GM21515 (cell line): ENCODE results near the gene SPTAN1.

Experiments used
- ATAC-seq: cut with Tn5 transposase; IDR thresholded peaks from one replicate; pipeline ENCODE4 v1.9.1; 2021; ENCODE audit not compliant: unreplicated experiment

The SPTAN1 gene

DNA sequence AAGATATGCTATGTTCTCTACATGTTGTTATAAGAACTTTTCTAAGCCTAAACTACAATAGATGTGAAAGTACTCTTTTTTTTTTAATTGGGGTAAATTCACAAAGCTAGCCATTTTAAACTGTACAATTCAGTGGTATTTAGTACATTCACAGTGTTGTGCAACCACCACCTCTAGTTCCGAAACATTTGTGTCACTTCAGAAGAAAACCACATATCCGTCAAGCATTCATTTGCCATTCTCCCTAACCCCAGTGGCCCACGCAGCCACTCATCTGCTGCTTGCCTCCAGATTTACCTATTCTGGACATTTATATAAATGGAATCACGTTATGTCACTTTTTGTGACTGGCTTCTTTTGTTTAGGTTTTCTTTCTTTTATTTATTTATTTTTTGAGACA, 43.1 kb downstream of the SPTAN1 start:
- no peak for ATAC-seq

DNA sequence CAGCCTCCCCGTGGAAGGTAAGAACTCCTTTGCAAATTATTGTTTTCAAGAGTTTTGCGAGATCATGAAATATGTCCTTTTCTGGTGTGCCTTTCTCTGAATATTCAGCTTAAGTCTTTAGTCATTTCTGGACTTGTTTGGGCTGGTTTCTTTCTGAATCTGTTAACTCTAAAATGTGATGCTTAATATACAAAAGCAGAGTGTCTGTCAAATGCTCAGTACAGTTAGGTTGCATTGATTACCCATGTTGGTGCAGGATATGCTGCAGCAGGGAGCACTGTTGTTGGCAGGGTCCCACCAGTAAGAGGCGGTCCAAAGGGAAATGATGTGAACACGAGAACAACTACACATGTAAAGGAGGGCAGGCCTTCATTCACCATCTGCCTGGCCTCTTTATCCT, 47.7 kb downstream of the SPTAN1 start:
- no peak for ATAC-seq

DNA sequence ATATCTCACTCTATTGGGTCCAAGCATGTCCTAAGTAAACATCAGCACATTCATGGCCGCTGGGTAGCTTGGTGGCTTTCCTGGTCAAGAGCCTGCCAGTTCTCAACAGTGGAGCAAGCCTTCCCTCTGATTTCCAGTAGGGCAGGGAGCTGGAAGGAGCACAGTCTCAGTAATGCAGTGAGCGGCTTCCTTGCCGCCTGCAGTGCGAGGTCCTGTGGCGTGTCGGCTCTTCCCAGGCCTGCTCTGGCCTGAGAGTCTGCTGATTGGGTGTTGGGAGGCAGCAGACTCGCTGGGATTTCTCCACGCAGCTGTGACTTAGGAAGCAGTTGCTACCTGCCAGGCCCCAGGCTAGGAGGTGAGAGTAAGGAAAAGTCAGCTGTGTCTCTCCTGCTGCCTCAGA, 51.3 kb downstream of the SPTAN1 start:
- no peak for ATAC-seq

DNA sequence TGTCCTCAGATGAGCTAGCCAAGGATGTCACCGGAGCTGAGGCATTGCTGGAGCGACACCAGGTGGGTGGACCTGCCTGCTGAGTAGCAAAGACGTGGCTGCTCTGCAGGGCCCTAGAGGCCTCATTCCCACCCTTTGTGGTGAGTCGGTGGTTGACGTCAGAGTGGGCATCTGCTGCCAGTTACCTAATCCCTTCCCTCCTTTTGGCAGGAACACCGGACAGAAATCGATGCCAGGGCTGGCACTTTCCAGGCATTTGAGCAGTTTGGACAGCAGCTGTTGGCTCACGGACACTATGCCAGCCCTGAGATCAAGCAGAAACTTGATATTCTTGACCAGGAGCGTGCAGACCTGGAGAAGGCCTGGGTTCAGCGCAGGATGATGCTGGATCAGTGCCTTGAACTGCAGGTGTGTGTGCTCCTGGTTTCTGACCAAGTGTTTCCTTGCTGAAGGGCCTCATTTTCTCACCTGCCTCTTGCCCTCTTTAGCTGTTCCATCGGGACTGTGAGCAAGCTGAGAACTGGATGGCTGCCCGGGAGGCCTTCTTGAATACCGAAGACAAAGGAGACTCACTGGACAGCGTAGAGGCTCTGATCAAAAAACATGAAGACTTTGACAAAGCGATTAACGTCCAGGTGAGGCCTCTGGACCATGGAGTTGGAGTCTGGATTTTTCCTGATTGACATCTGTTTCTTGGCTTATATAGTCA, 55.4 kb downstream of the SPTAN1 start:
- no peak for ATAC-seq

DNA sequence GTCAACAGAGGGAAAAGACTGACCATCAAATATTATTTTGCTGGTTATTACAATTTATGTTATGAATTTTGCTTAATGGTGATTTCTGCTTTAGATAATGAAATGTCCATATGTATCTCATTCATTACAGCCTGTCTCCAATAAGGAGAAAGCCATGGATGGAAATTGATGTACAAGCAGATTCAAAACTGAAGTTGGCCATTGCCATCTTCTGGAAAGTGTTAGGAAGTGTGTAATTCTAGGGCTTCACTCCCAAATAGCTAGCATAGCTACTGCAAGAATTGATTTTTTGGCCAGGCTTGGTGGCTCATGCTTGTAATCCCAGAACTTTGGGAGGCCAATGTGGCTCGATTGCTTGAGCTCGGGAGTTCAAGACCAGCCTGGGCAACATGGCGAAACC, 58.5 kb downstream of the SPTAN1 start:
- no peak for ATAC-seq

DNA sequence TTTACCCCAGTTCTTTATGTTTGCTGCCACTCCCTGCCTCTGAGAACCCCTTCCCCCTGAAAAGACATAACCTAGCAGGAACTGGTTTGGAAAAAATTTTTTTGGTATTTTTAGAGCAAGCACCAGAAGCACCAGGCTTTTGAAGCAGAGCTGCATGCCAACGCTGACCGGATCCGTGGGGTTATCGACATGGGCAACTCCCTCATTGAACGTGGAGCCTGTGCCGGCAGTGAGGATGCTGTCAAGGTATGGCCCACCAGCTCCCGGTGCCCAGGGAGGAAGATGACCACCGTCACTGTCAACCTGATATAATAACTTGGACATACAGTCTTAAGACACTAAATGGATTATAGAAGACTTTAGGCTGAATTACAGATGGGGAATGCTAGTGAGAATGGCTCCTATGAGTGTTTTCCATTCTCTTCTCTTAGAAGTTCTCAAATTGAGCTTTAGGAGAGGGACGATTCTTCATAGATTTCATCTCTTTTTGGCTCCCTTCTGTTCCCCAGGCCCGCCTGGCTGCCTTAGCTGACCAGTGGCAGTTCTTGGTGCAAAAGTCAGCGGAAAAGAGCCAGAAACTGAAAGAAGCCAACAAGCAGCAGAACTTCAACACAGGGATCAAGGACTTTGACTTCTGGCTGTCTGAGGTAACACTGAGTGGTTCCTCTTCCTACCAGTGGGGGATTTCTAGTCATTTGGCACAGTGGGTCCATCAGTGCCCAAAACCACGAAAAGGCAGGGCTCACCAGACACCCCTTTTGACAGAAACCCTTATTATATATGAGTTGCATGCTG, 59.4 kb downstream of the SPTAN1 start:
- ATAC-seq = no peak

DNA sequence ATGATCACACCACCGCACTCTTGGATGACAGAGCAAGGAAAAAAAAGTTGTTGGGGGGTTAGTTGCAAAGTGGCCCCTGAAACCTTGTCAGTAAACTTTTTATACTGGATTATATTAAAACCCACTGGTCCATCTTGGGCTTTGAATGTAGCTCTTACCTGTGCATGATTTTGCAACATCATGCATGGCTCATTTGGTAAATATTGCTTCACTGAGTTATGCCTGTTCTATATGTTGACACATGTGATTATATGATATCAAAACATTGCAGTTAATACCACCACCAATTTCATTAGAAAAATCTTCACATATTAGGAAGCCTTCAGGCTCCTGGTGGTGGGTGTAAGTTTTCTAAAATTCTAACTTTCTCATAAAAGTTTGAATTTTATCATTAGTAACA, 62.3 kb downstream of the SPTAN1 start:
- ATAC-seq = no peak

DNA sequence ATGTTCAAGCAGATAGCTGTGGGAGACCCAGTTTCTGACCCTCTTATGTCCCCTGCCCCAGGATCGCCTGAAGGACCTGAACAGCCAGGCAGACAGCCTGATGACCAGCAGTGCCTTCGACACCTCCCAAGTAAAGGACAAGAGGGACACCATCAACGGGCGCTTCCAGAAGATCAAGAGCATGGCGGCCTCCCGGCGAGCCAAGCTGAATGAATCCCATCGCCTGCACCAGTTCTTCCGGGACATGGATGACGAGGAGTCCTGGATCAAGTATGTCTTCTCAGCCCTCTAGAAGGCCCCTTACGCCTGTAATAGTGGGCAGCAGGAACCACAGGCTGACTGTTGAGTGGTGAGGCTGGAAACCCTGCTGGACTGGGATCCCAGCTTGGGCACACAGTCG, 63.2 kb downstream of the SPTAN1 start:
- no peak for ATAC-seq

DNA sequence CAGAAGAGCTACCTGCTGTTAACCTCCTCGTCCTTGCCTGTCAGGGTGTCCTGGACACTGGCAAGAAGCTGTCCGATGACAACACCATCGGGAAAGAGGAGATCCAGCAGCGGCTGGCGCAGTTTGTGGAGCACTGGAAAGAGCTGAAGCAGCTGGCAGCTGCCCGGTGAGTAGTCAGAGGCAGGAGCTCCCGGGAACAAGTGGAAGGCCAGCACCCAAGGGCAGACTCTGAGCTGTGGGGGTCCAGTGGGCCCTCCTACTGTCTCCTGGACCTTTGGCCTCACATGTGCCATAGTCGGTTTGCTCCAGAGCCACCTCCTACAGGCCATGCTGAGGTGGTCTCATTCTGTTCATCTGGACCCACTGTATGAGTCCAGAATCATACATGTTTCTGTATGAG, 65.6 kb downstream of the SPTAN1 start:
- ATAC-seq = no peak

DNA sequence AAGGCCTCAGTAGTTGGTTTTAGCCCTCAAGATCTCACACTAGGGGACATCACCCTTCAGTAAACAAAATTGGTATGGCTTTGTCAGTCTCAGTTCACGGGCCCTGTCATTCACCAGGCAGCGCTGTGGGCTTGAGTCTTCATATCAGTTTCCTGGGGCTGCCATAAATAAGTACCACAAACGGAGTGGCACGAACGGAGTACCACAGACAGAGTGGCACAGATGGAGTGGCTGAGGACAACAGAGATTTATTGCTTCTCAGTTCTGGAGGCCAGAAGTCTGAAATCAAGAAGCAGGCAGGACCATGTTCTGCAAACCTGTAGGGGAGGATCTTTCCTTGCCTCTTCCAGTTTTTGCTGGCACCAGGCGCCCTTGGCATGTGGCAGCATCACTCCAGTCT, 66.7 kb downstream of the SPTAN1 start:
- no peak for ATAC-seq

DNA sequence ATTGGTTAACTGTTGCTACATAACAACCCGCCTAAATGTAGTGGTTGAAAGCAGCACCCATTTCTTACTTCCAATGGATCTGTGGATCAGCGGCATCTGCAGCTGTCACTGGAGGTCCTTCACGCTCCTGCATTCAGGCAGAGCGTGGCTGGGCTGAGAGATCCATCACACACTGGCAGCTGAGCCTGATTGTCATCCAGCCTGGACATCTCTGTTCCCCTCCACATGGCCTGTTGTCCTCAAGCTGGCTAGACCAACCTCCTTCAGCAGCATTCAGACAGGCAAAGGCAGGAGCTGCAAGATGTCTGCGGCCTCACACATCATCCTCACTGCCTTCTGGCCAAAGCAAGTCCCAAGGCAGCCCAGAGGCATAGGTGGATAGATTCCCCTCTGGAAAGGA, 67.4 kb downstream of the SPTAN1 start:
- no peak for ATAC-seq

DNA sequence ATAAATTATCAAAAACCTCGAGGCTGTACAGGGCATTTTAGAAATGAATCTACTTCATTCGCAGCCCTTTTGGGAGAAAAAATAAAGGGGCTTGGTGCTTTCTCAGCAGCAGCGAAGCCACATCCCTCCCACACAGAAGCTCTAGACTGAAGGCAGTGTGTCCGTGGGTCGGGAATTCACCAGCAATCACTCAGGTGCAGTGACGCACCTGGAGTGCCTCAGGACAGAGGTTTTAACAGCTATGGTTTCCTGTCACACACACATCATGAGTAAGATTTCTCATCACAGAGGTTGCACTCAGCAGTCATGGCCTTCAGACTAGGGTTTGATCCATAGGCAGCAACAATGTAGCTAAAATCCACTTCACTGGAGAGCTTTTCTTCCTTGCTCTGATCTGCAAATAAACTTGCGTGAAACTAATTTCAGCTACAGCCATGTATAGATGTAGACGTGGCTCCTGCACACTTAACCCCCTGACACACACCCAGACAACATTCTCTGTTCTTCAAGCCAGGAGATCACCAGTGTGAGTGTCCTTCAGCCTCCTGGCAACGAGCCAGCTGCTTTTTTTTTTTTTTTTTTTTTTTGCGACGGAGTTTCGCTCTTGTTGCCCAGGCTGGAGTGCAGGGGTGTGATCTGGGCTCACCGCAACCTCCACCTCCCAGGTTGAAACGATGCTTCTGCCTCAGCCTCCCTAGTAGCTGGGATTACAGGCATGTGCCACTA, 69.5 kb downstream of the SPTAN1 start:
- ATAC-seq = no peak

DNA sequence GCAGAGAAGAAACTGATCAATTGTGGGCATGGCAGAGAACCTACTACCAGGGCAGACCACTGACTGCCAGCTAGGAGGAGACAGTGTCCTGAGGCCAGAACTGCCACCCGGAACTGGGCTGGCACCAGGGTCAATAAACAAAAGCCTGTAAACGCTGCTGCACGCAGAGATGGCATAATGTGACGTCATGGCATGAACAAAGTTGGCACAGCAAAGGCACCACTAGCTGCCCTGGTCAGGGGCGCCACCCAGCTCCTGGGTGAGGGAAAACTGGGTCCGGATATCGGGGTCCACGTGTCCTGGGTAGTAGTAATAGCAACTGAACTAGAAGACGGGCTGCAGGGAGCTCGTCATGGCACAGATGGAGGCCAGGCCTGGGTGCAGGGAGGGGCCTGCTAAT, 72.2 kb downstream of the SPTAN1 start:
- no peak for ATAC-seq

DNA sequence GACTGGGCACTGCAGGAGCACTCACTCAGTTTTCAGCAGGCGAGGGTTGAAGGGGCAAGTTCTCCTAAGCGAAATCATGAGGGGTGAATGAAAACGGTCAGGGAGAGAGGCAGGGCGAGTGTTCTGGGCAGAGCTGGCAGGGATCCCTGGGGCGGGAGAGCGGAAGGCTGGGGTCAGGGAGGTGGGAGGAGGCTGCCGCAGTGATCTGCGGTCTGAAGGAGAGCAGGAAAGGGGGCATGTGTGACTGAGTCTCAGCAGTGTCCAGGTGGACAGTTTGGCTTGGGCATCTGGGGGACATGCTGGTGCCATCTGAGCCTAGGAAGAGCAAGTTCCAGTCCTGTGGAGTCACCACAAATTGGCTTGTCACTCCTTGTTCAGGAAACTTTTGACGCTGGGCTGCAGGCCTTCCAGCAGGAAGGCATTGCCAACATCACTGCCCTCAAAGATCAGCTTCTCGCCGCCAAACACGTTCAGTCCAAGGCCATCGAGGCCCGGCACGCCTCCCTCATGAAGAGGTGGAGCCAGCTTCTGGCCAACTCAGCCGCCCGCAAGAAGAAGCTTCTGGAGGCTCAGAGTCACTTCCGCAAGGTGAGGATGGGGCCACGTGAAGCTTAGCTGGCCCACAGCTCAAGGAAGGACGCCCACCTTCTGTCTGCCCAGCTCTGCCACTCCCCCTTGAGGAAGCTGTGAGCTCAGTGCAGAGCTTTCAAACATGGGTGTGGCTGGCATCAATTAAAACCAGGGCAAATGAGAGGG, 73.2 kb downstream of the SPTAN1 start:
- ATAC-seq = no peak

DNA sequence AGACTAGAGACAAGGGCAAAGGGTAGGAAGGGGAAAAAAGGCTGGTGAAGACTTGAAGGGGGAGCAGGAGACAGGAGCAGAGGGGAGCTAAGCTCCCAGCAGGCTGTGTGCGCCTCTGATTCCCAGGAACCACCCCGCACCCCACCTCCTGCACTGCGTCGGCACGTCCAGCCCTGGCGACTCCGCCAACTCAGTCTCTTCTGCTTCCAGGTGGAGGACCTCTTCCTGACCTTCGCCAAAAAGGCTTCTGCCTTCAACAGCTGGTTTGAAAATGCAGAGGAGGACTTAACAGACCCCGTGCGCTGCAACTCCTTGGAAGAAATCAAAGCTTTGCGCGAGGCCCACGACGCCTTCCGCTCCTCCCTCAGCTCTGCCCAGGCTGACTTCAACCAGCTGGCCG, 73.8 kb downstream of the SPTAN1 start:
- ATAC-seq = no peak

DNA sequence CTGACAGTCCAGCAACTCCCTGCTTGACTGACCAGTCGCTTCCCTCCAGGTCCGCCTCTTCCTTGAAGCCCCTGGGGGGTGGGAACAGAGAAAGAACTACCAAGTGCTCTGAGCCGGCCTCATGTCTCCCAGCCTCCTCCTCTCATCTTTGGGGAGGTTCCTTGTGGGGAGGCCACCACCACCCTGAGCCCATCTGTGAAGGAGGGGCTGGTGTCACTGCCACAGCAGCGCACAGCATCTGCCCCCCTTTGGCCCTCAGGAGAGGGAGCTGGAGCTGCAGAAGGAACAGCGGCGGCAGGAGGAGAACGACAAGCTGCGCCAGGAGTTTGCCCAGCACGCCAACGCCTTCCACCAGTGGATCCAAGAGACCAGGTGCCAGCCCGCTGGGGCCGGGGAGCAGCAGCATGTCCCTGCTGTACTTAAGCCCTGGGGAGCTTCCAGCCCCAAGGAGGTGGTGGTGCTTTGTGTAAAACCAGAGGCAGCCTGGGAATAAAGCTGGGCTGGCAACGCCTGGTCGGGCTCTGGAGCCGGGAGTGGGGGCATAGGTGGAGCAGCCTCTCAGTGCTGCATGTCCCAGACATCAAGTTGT, 74.8 kb downstream of the SPTAN1 start:
- no peak for ATAC-seq

DNA sequence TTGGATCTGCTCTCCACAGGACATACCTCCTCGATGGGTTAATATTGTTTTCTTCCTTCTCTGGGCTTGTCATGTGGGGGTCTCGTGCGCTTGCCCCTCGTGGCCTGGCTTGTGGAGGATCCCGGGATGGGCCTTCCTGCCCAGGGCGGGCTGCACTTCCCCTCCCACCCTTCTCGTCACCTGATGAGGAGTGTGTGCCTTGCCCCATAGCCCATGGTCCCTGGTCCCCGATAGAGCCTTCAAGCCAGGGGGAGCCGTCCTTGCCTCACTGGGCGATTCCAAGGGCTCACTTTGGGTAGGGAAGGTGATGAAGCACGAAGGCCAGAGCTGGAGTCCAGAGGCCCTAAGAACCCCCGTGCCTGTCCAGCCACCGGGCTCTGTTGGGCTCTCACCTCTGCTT, 75.5 kb downstream of the SPTAN1 start:
- ATAC-seq = no peak

DNA sequence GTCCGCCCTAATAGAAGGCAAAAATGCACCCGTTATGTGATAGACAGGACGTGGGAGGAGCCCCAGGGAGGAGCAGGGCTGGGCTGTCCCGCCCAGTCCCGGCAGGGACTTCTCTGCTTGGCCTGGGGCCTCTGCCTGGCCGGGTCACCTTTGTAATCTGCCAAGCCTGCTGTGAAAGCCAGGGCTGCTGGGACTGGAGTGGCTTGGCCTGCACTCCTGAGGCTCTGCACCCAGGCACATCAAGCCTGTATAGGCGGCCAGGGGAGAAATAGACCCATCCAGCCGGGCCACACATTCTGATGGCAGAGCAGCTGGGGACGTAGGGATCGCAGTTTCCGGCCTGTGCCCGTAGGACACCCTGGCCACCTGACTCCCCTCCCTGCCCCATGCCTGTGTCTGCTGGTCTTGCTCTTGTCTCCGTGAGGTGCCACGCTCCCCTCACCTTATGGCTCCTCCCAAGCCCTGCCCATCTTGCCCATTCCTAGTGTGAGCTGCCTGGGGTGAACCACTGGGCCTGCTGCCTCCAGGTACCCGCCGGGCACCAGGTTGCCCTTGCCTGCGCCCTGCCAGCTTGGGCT, 76.2 kb downstream of the SPTAN1 start:
- no peak for ATAC-seq

DNA sequence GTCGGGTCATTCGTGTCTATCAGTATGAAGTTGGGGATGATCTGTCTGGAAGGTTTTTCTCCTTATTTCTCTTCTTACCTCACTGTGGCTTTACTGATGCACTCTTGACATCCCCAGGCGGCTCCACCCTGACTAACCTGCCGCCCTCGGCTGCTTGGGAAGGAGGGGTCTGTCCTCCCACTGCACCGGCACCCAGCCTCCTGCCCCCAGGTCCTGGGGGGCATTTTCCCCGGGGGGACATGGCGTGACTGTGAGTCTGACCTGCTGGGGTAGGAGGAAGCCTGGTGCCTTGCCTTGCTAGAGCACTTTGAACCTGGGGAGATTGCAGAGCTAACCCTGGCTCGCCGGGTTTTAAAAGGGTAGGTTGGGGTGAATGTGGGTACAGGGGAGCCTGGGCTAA, 76.7 kb downstream of the SPTAN1 start:
- ATAC-seq = no peak

DNA sequence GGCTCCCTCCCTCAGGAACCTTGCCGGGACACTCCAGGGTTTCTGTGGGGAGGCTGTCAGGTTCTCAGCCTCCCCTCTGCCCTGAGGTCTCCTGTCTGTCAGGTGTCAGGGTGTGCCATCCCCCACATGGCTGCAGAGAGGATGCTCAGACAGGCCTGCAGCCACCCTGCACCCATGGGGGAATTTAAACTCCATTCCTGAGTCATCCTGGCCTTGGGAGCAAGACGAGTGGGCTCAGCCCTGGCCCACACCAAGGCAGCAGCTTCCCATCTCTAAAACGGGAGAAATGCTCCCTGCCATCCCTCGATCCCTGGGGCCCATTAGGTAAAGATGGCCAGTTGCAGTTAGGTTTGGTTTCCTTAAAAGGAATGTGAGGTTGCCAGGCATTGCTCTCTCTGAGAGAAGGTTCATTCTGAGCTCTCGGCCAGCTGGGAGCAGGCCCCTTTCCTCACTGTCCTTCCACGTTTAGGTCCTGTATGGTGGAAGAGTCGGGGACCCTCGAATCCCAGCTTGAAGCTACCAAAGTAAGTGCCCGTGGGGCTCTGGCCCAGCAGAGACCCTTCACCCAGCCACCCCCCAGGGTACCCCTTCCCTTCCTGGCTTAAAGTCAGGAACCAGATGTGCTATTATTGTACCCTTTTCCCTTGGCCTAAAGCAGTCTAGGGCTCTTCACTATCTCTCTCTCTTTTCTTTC, 77.6 kb downstream of the SPTAN1 start:
- ATAC-seq = no peak
